ENCODE results near the gene MAP7D1. TPM values are rescaled to one million over a fixed set of nuclear protein-coding genes. Genes with fewer than 3 reads are reported as not detected.
A peak's percentile ranks its signal among the peaks of the same experiment; 100 is the strongest.

Gene MAP7D1
- total and polyA plus RNA-seq, 10 of the 15 experiments (the other 5 are each of a cell fraction or from before 2014, with no cell fraction given): 4.4 to 97.6 (median 24.2) TPM

- WGBS (ENCODE audit: insufficient coverage, insufficient replicate concordance, low lambda C conversion rate, missing lambda C conversion rate): 77% methylated on average over 32 of the region's 33 CpGs
- H3K4me3 ChIP-seq: peak overlapping the region; percentile 67
- H3K4me1 ChIP-seq (ENCODE audit: control insufficient read depth, insufficient read depth, low read length): peaks cover 7% of the 10 kb centered on the region; the same call in 1 of the 2 replicates
- CTCF ChIA-PET: interaction anchor here (0.6 to 4.4 kb wide), 10 partner anchors 13 to 198 kb away, joined by 3 to 29 read pairs (median 4); partner anchors contain the start of gene TRAPPC3
- POLR2A ChIA-PET: interaction anchor here (0.6 to 3.7 kb wide), 11 partner anchors 12 to 84 kb away, joined by 3 to 23 read pairs (median 10); partner anchors contain the start of genes MAP7D1, SH3D21 and TRAPPC3
- H3K36me3 ChIP-seq (ENCODE audit: control insufficient read depth in 2 of 2, insufficient read depth in 2 of 2, low read length in 1 of 2): peaks cover 2 to 4% of the 10 kb centered on the region in 2 experiments; a peak in 1 of 4 replicates
- FAIRE-seq (no peak), ATAC-seq (no peak), DNase-seq (ENCODE audit: low read depth, low spot score) (no peak)
- no TSS peak for BruUV-seq (replicated peaks)
- RAD21 ChIA-PET (ENCODE audit: unreplicated experiment): interaction anchor here (0.6 to 3.8 kb wide), 12 partner anchors 11 to 228 kb away, joined by 3 to 54 read pairs (median 4); partner anchors contain the start of genes OSCP1, SH3D21 and TRAPPC3
- H3K27ac ChIP-seq (ENCODE audit: control insufficient read depth, insufficient read depth): peak overlapping the region; percentile 88
- peak overlapping the region; percentile 65 for H2AFZ ChIP-seq (ENCODE audit: control insufficient read depth, low read depth, low read length)
- SMC1A ChIA-PET (ENCODE audit: uncharacterized antibody, unreplicated experiment): interaction anchor here (0.5 to 2.7 kb wide), 9 partner anchors 9 to 199 kb away, joined by 3 to 27 read pairs (median 4); partner anchors contain the start of genes MAP7D1 and TRAPPC3
- no peaks in the 10 kb centered on the region for H3K9me3 ChIP-seq (replicated peaks; ENCODE audit: control insufficient read depth, insufficient read depth, low read length)
- H3K4me2 ChIP-seq (ENCODE audit: control insufficient read depth, insufficient read depth): peak overlapping the region; percentile 74
- H3K9ac ChIP-seq (ENCODE audit: control insufficient read depth, insufficient read depth, low read length): peak overlapping the region; percentile 79
- intact Hi-C loops (cut with micrococcal nuclease; ENCODE audit: unreplicated experiment) (loop anchor here (10.0 kb wide), 1 partner anchor 162 kb away; the partner anchor contains the start of gene STK40), in situ Hi-C loops (cut with MboI) (no loop called here)
- H3K27me3 ChIP-seq (replicated peaks in 1 of 2; ENCODE audit: control insufficient read depth in 2 of 2, insufficient read depth in 2 of 2, low read length in 1 of 2): no peaks in the 10 kb centered on the region
- H3K79me2 ChIP-seq (ENCODE audit: control insufficient read depth, insufficient read depth, low read length): peaks cover 33% of the 10 kb centered on the region
- 0 out of 2 replicates have a peak, but pooled peaks cover 4% of the 10 kb centered on the region for H4K20me1 ChIP-seq (ENCODE audit: control insufficient read depth, insufficient read depth)
- TF ChIP-seq FOS (IDR thresholded peaks at IDR 0.05; ENCODE audit: borderline replicate concordance, extremely low read depth, insufficient read length): no peak
- TF ChIP-seq ASH2L (IDR thresholded peaks at IDR 0.05; ENCODE audit: borderline replicate concordance, low read depth): no peak
- no peak for TF ChIP-seq CHD4 (IDR thresholded peaks at IDR 0.05)
- TF ChIP-seq PRDM15 (CRISPR knock-in tag; IDR thresholded peaks at IDR 0.05): no peak
- TF ChIP-seq STAT3 (IDR thresholded peaks at IDR 0.05; ENCODE audit: low read depth, low read length): no peak
- TF ChIP-seq RB1 (IDR thresholded peaks at IDR 0.05; ENCODE audit: borderline replicate concordance): no peak
- TF ChIP-seq MLLT1 (IDR thresholded peaks at IDR 0.05): 0 out of 2 replicates have a peak, but pooled peaks have one; percentile 4
- TF ChIP-seq ATF2 (IDR thresholded peaks at IDR 0.05; ENCODE audit: low read length): no peak
- no peak for TF ChIP-seq ZNF207 (IDR thresholded peaks at IDR 0.05; ENCODE audit: borderline replicate concordance)
- TF ChIP-seq ESRRA (IDR thresholded peaks at IDR 0.05; ENCODE audit: low read length): no peak
- no peak for TF ChIP-seq NFXL1 (IDR thresholded peaks at IDR 0.05; ENCODE audit: borderline replicate concordance)
- no peak for TF ChIP-seq EZH2 (IDR thresholded peaks at IDR 0.05; ENCODE audit: borderline replicate concordance, control insufficient read depth, low read depth, low read length)
These were observed 66.8 kb downstream of the MAP7D1 start for GRCh38 chr1:36222481-36223380.
